Smooth muscle cell of the pulmonary artery (primary cell): ENCODE results near the gene NEAT1. TPM values are rescaled to one million over a fixed set of nuclear protein-coding genes. Genes with fewer than 3 reads are reported as not detected.

Source experiments
- total RNA-seq: library from RNA; depleted of rRNA; stranded (reverse); fragments of >200 nt; gene quantifications from 2 replicates; pipeline ENCODE4 v1.2.3, GENCODE V29; 2014

Gene NEAT1
- total RNA-seq, result 311 and 515 TPM in 2 replicates

GRCh38 chr11:65422633-65423515, at the start of gene NEAT1:
Gene NEAT1 (plus strand): TSS chr11:65422798.

GRCh38 chr11:65382033-65382803, 40.4 kb upstream of the NEAT1 start, which contains the start of gene SLC25A45:
Gene SLC25A45 (minus strand): TSS chr11:65382646. CDS start chr11:65381951, 695 bp downstream.

GRCh38 chr11:65386307-65387140, 36.1 kb upstream of the NEAT1 start, which contains the start of gene FRMD8:
Gene FRMD8 (plus strand): TSS chr11:65386637. CDS start chr11:65387037, 400 bp downstream.

Other genes with a start within 250 kb of the NEAT1 start
- gene CAPN1, start 240.9 kb upstream of the NEAT1 start, total RNA-seq, result 155 and 188 TPM in 2 replicates
- gene POLA2, start 160.8 kb upstream of the NEAT1 start, total RNA-seq, result 2.5 and 4.4 TPM in 2 replicates
- gene CDC42EP2, start 107.9 kb upstream of the NEAT1 start, total RNA-seq, result 15.8 and 19.8 TPM in 2 replicates
- 33.1 and 33.4 TPM in 2 replicates for gene DPF2, start 88.9 kb upstream of the NEAT1 start, total RNA-seq
- 0.07 and 0.13 TPM in 2 replicates for gene TIGD3, start 68.0 kb upstream of the NEAT1 start, total RNA-seq
- gene SLC25A45, start 40.2 kb upstream of the NEAT1 start, total RNA-seq, result 2.8 and 3.1 TPM in 2 replicates
- 32.6 and 47.5 TPM in 2 replicates for gene FRMD8, start 36.2 kb upstream of the NEAT1 start, total RNA-seq
- gene MALAT1, start 76.2 kb downstream of the NEAT1 start, total RNA-seq, result 10,790 and 14,969 TPM in 2 replicates
- gene SCYL1, start 102.3 kb downstream of the NEAT1 start, total RNA-seq, result 97.8 and 105 TPM in 2 replicates
- gene LTBP3, start 135.6 kb downstream of the NEAT1 start, total RNA-seq, result 138 and 166 TPM in 2 replicates
- gene ZNRD2, start 147.7 kb downstream of the NEAT1 start, total RNA-seq, result 31.5 and 37.9 TPM in 2 replicates
- gene FAM89B, start 149.7 kb downstream of the NEAT1 start, total RNA-seq, result 23.5 and 41.3 TPM in 2 replicates
- gene EHBP1L1, start 153.3 kb downstream of the NEAT1 start, total RNA-seq, result 97.6 and 153 TPM in 2 replicates
- 0.07 and 0.10 TPM in 2 replicates for gene KCNK7, start 173.0 kb downstream of the NEAT1 start, total RNA-seq
- gene MAP3K11, start 191.4 kb downstream of the NEAT1 start, total RNA-seq, result 21.7 and 32.6 TPM in 2 replicates
- 24.2 and 36.9 TPM in 2 replicates for gene PCNX3, start 193.0 kb downstream of the NEAT1 start, total RNA-seq
- gene SIPA1, start 215.3 kb downstream of the NEAT1 start, total RNA-seq, result 23.3 and 23.8 TPM in 2 replicates
- gene RELA, start 240.1 kb downstream of the NEAT1 start, total RNA-seq, result 22.9 and 30.1 TPM in 2 replicates